Duodenal mucosa (tissue), 2 donors: Measurements from ENCODE around the gene MARCHF7.
"Not testable (repeated sequence)": the region's sequence is repeated elsewhere in the genome, so short reads cannot be mapped to it uniquely, and the experiment has no call there.

ENCODE experiments used
- H3K27ac ChIP-seq: one replicate; pipeline ENCODE4 v1.7.0; 2013; ENCODE audit warnings: low read depth, low read length
- H3K27me3 ChIP-seq, 2 donors: one replicate each; pipeline ENCODE4 v1.7.0; 2013; ENCODE audit warnings: low read length in 2 of 2, control low read depth in 1 of 2; ENCODE audit not compliant: insufficient read depth in 2 of 2, control insufficient read depth in 1 of 2
- H3K36me3 ChIP-seq, 2 donors: one replicate each; pipeline ENCODE4 v1.7.0; 2013; ENCODE audit warnings: low read length in 2 of 2, control low read depth in 1 of 2; ENCODE audit not compliant: insufficient read depth in 2 of 2, control insufficient read depth in 1 of 2
- H3K4me1 ChIP-seq, 2 donors: one replicate each; pipeline ENCODE4 v1.7.0; 2013; ENCODE audit warnings: low read length in 2 of 2, control low read depth in 1 of 2; ENCODE audit not compliant: insufficient read depth in 2 of 2, control insufficient read depth in 1 of 2
- H3K4me3 ChIP-seq, 2 donors: one replicate each; pipeline ENCODE4 v1.7.0; 2013; ENCODE audit warnings: low read length in 2 of 2, low read depth in 1 of 2
- H3K9ac ChIP-seq, 2 donors: one replicate each; pipeline ENCODE4 v1.7.0; 2013; ENCODE audit warnings: low read length in 2 of 2, low read depth in 1 of 2
- H3K9me3 ChIP-seq, 2 donors: one replicate each; pipeline ENCODE4 v1.7.0; 2013; ENCODE audit warnings: low read length in 2 of 2, control low read depth in 1 of 2; ENCODE audit not compliant: control insufficient read depth in 1 of 2

The MARCHF7 gene

DNA sequence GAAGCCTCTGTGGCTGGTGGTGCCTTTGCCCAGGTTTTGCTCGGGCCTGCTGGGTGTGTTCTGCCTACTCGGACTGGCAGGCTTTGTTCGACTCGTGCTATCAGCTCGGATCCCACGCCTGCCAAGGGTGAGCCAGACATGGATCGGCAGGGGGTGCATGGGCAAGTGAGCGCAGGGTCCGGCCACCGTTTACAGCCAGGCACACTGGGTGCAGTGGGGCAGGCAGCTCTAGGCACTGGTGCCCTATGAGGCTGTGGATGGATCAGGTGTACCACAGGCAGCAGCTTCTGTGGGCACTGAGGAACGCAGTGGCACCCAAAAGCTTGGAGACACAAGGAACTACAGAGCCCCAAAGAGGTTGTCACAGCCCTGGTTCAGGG, 25.6 kb downstream of the MARCHF7 start:
- H3K9me3 ChIP-seq, result no peaks in the 10 kb centered on the region
- H3K4me1 ChIP-seq, result no peaks in the 10 kb centered on the region
- no peak overlapping the region for H3K4me3 ChIP-seq
- H3K27ac ChIP-seq, result no peak overlapping the region
- H3K27me3 ChIP-seq, result no peaks in the 10 kb centered on the region
- peaks cover 18 to 45% of the 10 kb centered on the region in 2 donors for H3K36me3 ChIP-seq
- no peak overlapping the region for H3K9ac ChIP-seq

GRCh38 chr2:159738509-159739390, 26.4 kb downstream of the MARCHF7 start:
- H3K27ac ChIP-seq, result no peak overlapping the region
- peaks cover 18 to 50% of the 10 kb centered on the region in 2 donors for H3K36me3 ChIP-seq
- no peak overlapping the region for H3K4me3 ChIP-seq
- H3K9ac ChIP-seq, result no peak overlapping the region
- H3K4me1 ChIP-seq, result no peaks in the 10 kb centered on the region
- H3K27me3 ChIP-seq, result no peaks in the 10 kb centered on the region
- no peaks in the 10 kb centered on the region for H3K9me3 ChIP-seq

DNA sequence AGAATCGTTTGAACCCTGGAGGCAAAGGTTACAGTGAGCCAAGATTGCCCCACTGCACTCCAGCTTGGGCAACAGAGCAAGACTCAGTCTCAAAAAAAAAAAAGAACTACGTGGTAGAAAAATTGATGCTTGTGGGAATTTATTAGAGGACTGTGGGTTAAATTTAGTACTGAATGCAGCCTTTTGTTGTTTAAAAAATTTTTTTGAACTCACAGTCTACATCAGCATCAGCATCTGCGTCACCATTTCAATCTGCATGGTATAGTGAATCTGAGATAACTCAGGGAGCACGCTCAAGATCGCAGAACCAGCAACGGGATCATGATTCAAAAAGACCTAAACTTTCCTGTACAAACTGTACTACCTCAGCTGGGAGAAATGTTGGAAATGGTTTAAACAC, 30.5 kb downstream of the MARCHF7 start:
- H3K27ac ChIP-seq, result no peak overlapping the region
- H3K36me3 ChIP-seq, result peaks cover 16 to 58% of the 10 kb centered on the region in 2 donors
- H3K9ac ChIP-seq, result no peak overlapping the region
- H3K4me1 ChIP-seq, result no peaks in the 10 kb centered on the region
- H3K4me3 ChIP-seq, result no peak overlapping the region
- H3K9me3 ChIP-seq, result no peaks in the 10 kb centered on the region
- no peaks in the 10 kb centered on the region for H3K27me3 ChIP-seq

GRCh38 chr2:159744363-159744762, 32.1 kb downstream of the MARCHF7 start:
- H3K9me3 ChIP-seq, result no peaks in the 10 kb centered on the region
- H3K4me1 ChIP-seq, result no peaks in the 10 kb centered on the region
- H3K9ac ChIP-seq, result no peak overlapping the region
- H3K27ac ChIP-seq, result no peak overlapping the region
- H3K4me3 ChIP-seq, result no peak overlapping the region
- peaks cover 15 to 57% of the 10 kb centered on the region in 2 donors for H3K36me3 ChIP-seq
- no peaks in the 10 kb centered on the region for H3K27me3 ChIP-seq

- H3K9me3 ChIP-seq, H3K27ac ChIP-seq, H3K4me3 ChIP-seq, H3K27me3 ChIP-seq, H3K4me1 ChIP-seq, H3K9ac ChIP-seq: not testable (repeated sequence)
- peaks cover 15 to 62% of the 10 kb centered on the region in 2 donors for H3K36me3 ChIP-seq
These were observed 32.9 kb downstream of the MARCHF7 start for GRCh38 chr2:159745237-159745636.

GRCh38 chr2:159748089-159748488, 35.8 kb downstream of the MARCHF7 start:
- no peaks in the 10 kb centered on the region for H3K4me1 ChIP-seq
- no peaks in the 10 kb centered on the region for H3K9me3 ChIP-seq
- no peak overlapping the region for H3K4me3 ChIP-seq
- H3K9ac ChIP-seq, result no peak overlapping the region
- no peak overlapping the region for H3K27ac ChIP-seq
- no peaks in the 10 kb centered on the region for H3K27me3 ChIP-seq
- peaks cover 20 to 71% of the 10 kb centered on the region in 2 donors for H3K36me3 ChIP-seq

GRCh38 chr2:159750873-159751272, 38.6 kb downstream of the MARCHF7 start:
- H3K27ac ChIP-seq, result no peak overlapping the region
- no peaks in the 10 kb centered on the region for H3K4me1 ChIP-seq
- no peak overlapping the region for H3K4me3 ChIP-seq
- no peaks in the 10 kb centered on the region for H3K27me3 ChIP-seq
- peaks cover 16 to 74% of the 10 kb centered on the region in 2 donors for H3K36me3 ChIP-seq
- H3K9ac ChIP-seq, result no peak overlapping the region
- H3K9me3 ChIP-seq, result no peaks in the 10 kb centered on the region

DNA sequence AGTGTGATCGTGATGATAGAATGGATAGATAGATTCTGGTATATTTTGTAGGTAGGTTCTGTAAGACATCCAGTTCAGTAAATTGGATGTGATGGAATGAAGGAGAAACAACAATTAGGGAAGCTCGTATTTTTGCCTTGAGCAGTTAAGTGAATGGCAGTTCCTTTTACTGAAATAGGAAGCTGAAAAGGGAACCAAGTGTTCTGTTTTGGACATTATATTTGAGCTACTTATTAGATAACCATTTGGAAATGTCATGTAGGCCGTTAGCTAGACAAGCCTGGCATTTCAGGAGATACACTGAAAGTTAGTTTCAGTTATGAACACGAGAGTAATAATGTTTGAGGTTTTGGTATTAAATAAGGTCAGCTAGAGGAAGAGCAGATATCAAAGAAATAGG, 41.5 kb downstream of the MARCHF7 start:
- H3K9me3 ChIP-seq, result no peaks in the 10 kb centered on the region
- H3K27ac ChIP-seq, result no peak overlapping the region
- H3K4me1 ChIP-seq, result no peaks in the 10 kb centered on the region
- H3K9ac ChIP-seq, result no peak overlapping the region
- H3K4me3 ChIP-seq, result no peak overlapping the region
- H3K27me3 ChIP-seq, result no peaks in the 10 kb centered on the region
- H3K36me3 ChIP-seq, result peaks cover 10 to 68% of the 10 kb centered on the region in 2 donors

GRCh38 chr2:159755014-159755413, 42.7 kb downstream of the MARCHF7 start:
- no peak overlapping the region for H3K9ac ChIP-seq
- H3K9me3 ChIP-seq, result no peaks in the 10 kb centered on the region
- peaks cover 17 to 70% of the 10 kb centered on the region in 2 donors for H3K36me3 ChIP-seq
- no peaks in the 10 kb centered on the region for H3K27me3 ChIP-seq
- H3K4me3 ChIP-seq, result no peak overlapping the region
- no peak overlapping the region for H3K27ac ChIP-seq
- H3K4me1 ChIP-seq, result no peaks in the 10 kb centered on the region

- no peaks in the 10 kb centered on the region for H3K4me1 ChIP-seq
- no peak overlapping the region for H3K4me3 ChIP-seq
- peaks cover 24 to 77% of the 10 kb centered on the region in 2 donors for H3K36me3 ChIP-seq
- no peaks in the 10 kb centered on the region for H3K27me3 ChIP-seq
- no peak overlapping the region for H3K9ac ChIP-seq
- no peaks in the 10 kb centered on the region for H3K9me3 ChIP-seq
- no peak overlapping the region for H3K27ac ChIP-seq
These were observed 43.5 kb downstream of the MARCHF7 start for GRCh38 chr2:159755788-159756187.
